ENCODE data around the gene NDST3.

Gene NDST3

DNA sequence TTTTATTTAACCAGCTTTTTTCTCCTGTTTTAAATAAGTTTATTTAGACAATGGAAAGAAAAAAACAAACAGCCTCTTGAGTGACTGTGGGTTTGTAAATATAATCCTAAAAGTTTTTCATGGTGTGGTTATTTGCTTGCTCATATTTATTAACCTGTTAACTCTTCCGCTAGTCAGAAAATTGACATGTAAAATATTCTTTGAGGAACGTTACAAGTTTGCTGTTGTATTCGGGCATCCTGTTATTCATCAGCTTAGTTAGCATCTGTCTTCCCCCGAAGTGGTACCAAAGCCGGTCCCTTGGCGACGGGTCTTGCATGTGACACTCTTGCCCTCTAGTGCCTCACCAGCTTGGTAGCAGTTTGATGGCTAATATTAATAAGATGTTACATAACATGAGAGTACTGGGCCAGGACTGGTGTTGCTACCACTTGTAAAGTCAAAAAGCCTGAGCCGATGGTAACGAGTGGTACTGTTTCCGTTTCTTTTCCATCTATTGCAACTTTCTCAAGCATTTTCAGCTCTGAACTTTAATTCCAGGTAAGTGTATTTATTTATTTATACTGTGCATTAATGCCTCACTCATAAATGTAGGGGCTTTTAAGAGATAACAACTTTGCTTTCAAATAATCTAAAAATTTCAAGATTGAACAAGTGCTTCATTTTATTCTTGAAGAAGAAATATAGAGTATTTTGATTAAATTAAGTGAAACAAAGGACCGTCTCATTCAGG is at the start of gene NDST3:
Gene NDST3 (plus strand): TSS at position 434 of the 733 bp plus-strand sequence. CDS start 19,425 bp downstream, outside the sequence.
- no peak for DNase-seq (ENCODE audit: low read depth in 2 of 2)

DNA sequence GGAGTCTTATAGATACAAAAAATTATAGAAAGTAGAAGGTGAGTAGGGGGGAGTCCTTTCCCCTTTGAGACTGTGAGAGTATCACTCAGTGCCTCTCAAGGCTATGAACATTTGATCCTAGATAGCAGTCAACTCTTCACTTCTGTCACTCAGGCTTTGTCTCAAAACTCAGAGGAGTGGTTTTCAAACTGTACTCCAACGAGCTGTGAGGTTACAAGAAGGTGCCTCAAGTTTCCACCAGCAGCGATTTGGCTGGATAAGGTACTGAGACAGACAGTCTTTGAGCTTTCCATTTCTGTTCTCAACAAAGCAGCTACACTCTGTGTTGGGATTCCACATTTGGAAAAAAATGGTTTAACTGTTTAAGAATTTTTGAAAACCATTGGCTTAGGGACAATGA is 48.0 kb upstream of the NDST3 start:
- no peak for DNase-seq (ENCODE audit: low read depth in 2 of 2)

DNA sequence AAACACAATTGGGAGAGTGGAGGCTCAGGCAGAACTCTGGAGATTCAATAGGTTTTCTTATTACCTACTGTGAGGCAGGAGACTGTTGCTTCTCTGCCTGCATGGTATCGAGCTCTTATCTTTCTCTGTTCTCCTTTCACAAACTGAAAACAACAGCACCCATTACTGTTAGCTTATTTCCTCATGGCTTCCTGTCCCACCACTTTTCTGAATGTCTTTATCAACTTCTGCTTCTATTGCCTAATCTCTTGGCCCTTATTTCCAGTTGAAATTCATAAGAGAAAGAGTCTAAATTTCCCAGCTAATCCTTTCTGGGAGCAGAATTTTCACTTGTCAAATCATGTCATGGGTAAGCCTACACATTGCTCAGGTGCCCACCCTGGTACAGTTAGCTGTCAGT is 46.8 kb upstream of the NDST3 start:
- DNase-seq (ENCODE audit: low read depth in 2 of 2), result no peak

DNA sequence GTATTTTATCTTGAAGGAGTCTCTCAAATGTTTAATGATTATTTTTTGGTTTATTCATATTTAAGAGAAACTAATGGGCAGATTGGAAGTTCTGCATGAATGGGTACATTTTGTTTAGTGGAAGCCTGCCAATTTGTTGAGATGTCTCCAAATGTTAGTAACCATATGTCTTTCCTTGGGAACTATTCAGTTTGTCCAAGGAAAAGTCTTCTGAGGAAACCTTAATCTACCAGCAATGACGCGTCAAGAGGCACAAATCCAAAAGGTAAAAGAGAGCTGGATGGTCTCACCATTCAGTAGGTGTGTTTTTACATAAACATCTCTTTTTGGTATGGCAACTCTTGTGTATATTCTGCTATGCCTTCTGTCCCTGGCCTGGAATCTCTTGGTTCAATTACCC is 37.4 kb upstream of the NDST3 start:
- DNase-seq (ENCODE audit: low read depth in 2 of 2), result no peak

DNA sequence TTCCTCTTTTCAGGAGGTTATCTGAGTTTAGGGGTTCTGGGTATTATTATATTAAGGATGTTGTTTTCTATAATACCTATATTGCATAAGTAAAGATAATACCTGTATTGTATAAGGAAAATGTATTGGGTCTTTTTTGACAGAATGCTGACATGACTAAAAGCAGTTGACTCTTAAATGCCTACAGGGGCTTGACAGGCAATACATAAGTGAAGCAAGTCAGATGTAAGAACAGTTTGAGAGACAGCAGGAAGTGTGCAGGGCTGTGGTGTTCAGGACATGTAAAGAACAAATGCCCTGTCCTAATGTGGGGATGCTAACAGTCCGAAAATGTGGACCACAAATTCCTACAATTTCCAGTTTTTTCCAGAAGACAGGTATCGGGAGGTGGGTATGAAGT is 30.2 kb upstream of the NDST3 start:
- DNase-seq (ENCODE audit: low read depth in 2 of 2), result no peak

DNA sequence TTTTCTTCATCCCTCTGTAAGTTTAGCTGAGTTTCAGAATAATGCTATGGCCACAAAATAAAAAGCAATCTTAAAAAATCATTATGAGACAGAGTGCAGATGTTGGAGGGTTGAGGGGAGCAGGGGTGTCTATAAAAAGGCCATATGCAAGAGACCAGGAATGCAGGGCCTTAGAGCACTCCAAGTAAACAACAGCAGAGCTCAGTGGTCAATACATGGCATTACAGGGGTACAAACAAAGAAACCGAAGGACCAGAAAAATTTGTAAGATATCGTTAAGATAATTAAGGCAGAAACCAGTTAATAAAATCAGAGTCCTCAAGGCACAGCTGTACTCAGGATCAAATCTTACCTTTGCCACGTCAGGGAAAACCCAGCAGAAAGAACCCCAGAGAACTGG is 28.4 kb upstream of the NDST3 start:
- DNase-seq (ENCODE audit: low read depth in 2 of 2), result no peak

DNA sequence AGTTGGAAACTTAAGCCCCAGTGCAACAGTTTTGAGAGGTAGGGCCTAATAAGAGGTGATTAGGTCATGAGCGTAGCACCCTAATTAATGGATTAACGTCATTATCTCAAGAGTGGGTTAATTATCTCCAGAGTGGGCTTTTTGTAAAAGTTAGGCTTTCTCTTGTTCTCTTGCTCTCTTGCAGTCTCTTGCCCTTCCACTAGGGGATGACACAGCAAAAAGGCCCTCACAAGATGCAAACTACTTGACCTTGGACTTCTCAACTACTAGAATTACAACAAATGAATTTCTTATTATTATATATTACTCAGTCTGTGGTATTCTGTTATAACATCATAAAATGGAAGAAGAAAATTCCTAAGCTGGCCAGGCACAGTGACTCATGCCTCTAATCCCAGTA is 22.1 kb upstream of the NDST3 start:
- no peak for DNase-seq (ENCODE audit: low read depth in 2 of 2)

DNA sequence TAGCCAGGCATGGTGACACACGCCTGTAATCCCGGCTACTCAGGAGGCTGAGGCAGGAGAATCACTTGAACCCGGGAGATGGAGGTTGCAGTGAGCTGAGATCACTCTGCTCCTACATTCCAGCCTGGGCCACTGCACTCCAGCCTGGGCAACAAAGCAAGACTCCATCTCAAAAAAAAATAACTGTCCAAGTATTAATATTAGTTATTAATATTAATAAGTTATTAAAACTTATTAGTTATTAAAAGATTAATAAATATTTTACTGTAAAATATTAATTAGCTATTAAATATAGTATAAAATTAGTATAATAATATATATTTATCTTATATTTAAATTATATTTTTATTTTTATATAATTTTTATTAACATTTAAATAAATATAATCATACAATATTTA is 19.5 kb upstream of the NDST3 start:
- DNase-seq (ENCODE audit: low read depth in 2 of 2), result no peak

DNA sequence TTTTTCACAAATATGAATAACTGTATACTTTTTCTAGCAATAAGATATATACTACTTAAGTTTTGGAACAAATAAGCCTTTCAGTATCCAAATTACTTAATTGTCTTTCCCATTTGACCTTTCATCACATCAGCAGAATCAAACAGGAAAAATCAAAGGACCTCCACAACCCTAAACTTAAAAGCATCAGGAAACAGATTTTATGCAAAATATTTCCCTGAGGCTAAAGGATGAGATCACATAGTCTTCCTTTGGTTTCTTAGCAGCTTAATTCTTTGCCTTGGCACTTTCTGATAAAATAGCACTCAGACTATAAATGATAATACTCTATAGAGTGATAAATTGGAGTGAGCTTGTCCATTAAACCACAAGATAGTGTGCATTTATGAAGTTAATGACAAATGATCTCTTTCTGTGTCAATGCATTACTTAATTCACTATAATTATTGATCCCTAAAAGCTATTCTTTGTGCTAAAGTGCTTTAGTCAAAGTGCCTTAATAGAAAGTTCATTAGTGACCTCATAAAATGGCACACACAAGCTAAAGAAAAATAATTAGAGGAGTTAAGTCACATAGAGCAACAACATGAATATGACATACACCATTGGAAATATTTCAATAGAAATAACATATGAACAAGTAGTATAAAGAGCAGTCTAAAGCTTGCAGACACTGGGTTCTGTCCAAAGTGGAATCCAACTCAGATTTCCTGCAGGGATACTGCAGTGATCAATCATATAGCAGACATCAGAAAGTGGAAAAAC is 15.7 kb upstream of the NDST3 start:
- no peak for DNase-seq (ENCODE audit: low read depth in 2 of 2)

DNA sequence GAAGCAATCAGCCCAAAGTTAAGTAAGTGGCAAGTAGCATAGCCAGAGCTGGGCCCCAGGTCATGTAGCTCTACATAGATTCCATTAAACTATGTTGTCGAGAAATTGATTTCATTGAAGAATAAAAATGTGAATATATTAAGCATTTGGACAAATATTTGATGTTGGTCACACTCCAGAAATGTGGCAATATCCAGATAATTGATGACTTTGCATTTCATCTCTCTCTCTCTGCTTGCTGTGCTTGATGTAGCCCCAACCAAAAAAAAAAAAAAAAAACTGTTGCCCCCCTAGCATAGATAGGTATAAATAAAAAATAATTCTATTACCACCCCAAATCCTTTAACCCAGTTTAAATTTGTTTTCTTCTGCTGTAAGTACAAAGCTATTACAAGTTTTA is 7.5 kb upstream of the NDST3 start:
- no peak for DNase-seq (ENCODE audit: low read depth in 2 of 2)

DNA sequence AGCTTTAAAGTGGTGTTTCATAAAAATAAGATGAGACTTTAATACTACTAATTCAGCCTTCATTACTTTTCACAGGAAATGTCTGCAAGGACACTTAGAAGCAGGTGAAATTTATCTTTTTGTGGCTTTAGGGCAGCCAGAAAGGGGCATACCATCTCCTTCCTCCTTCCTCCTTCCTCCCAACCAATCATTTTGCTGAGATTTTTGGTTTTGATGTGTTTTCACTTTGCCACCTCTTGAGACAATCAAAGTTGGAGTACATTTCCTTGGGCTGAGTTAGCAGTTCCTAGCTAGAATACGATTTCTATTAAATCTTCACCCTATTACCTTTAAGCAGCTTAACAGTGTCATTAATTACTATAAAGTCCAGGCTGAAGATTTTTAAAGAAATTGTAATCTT is 5.1 kb upstream of the NDST3 start:
- DNase-seq (ENCODE audit: low read depth in 2 of 2), result no peak

DNA sequence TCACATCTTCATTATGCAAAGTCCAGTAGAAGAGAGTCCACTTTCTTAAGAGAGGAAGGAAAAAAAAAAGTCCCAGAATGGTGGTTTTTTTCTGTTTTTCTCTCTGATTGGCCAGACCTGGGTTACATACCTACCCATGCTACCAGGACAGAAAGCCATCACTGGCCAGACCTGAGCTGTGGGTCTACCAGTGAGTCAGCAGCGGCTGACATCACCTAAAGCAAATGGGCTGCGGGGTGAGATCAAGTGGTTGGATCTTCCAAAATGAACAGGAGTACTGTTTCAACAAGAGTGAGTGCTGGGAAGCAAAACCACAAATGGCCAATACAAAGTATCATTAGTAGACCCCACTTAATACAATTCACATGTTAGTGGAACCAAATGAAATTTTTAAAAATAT is 1.6 kb upstream of the NDST3 start:
- no peak for DNase-seq (ENCODE audit: low read depth in 2 of 2)

DNA sequence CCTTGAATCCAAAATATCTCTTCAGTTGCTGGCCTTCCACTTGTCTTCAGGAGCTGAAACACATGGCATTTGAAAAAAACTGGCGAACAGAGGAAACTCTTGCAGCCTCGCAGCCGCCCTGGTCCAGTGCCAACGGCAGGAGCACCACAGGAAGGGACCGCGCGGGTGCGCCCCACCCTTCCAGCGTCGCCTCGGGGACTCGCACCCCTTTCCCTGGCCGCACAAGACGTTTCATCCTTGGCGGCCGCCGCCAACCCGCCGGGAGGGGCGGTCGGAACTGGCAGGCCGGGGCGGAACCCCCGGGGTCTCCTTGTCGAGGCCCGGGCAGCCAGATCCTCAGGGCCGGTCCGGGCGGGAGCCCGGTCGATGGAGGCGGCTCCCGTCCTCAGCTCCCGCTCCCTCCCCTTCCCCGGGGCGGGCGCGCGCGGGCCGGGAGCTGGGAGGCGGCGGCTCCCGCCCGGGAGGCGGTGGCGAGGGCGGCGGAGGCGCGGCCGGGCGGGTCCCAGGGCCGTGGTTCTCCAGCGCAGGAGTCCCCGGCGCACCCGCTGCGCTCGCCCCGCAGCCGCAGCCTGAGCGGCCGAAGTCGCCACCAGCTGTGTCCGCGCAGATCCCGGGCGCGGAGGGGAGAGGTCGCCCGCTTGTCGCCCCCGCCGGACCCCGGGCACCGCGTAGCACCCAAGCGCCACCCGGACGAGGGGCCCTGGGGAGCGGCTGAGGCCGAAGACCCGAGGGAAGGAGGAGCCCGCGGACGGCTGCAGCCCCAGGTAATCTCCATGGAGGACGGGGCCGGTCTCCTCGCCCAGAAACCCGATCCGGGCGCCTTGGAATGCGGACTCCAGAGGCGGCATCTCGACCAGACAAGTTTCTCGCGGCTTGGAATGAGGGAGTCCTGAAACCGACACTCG is 886 bp upstream of the NDST3 start:
- DNase-seq (ENCODE audit: low read depth in 2 of 2), result no peak

DNA sequence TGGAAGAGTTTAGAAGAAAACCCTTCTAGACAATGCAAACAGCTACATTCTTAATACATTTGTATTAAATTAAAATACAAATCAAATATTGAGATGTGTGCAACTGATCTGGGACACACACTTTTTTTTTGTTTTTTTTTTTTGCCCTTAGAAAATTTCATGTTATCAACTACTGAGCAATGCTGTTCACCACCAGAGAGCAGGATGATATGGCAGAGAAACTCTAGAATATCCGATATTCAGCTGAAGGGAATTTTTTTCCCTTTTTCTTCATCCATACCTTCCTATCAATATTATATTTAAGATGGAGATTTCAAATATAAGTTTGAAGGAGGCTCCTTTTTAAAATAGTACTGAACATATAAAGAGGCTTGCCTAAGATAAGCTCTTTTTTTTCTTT is 1.0 kb downstream of the NDST3 start:
- DNase-seq (ENCODE audit: low read depth in 2 of 2), result no peak

DNA sequence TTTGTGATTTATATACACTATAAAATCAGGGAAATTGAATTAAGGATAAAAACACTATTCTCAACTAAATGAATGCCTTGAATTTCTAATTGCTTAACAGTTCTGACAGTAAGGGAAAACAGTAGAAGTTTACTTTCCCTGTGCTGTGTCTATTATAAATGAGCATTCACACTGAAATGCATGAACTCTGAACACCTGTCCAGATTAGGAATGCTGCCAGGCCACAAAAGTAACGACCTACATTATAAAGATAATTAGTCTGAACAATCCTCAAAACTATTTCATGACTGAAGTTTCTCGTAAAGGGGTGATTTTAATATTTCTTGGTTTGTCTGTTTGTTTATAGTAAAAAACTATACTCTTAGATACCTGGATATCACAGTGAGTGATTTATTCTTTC is 2.0 kb downstream of the NDST3 start:
- no peak for DNase-seq (ENCODE audit: low read depth in 2 of 2)

DNA sequence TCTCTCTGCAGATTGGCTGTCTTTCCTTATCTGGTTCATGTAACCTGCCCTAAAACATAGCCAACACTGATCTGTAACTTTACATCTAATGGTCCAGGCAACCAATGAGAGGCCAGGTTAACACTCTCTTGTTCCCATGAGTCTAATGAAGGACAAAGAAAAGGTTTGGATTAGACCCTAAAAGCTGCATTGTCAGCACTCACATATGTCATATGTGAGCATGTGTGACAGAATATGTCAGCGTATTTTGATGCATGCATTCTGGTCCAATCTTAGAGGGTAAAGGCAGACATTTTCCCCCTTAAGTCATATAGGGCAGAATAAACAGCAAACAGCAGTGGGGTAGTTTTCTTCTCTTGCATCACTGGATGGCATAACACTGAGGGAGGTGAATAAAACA is 3.7 kb downstream of the NDST3 start:
- no peak for DNase-seq (ENCODE audit: low read depth in 2 of 2)

DNA sequence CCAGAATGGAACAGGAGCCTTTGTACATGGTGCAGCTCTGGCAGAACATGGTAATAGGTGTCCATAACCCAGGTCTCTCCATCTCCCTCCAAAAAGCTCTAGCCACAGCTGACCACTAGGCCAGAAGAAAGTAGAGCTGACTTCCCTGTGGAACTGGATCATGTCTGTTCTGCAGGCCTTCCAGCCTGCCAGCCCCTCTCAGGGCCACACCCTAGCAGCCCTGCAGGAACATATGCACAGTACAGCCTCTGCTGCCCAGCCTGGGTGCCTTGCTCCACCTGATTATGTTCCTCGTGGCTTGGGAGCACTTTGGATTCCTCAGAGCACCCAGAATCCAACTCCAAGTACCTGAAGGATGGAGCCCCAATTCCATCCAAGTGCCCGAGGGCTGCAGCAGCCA is 12.0 kb downstream of the NDST3 start:
- no peak for DNase-seq (ENCODE audit: low read depth in 2 of 2)

DNA sequence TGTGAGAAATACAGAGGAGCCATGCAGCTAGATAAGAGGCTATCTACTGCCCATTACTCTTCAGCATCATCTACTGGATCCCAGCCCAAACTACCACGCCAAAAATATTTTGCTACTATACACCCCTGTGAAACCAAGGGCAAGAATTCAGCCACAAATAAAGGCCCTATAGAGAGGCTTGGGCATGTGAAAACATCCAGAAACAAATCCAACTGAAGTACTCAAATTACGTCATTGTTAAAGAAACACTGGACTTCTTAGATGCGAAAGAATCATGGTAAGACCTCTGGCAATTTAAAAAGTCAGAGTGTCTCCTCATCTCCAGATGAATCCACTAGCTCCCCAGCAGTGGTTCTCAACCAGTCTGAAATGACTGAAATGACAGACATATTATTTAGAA is 12.8 kb downstream of the NDST3 start:
- no peak for DNase-seq (ENCODE audit: low read depth in 2 of 2)

DNA sequence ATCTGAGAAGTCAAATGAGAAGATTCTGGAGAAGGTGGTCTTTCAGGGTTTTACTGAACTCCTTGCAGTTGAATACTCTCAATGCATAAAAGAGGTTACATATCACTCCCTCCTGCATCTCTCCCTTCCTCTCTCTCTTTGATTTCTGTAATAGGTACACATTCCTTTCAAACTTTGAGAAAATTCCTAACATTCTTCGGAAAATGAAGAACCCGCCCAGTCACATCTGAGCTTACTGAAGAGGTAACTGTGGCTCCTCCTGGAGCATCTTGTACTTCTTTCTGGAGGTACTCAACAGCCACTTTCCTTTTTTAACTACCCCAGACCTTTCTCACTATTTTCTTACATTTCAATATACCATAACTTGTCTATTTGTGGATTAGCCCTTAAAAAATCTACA is 24.7 kb downstream of the NDST3 start:
- no peak for DNase-seq (ENCODE audit: low read depth in 2 of 2)

DNA sequence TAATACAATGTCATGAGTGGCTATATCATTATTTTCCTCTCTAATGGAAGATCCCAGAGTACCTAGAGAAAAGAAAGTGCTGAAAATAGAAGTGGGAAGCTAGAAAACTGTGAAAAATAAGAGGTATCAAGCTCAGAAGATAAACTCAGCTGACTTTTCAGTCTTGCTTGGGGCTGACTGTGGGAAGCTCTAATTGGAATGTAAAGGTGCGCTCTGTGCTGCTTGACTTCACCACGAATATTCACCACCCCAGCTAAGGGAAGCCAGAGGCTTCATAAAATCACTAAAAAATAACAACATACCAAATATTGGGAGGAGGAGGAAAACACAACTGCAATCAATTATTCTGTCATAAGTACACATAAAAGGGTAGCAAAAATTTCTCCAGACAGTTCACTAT is 25.1 kb downstream of the NDST3 start:
- no peak for DNase-seq (ENCODE audit: low read depth in 2 of 2)

DNA sequence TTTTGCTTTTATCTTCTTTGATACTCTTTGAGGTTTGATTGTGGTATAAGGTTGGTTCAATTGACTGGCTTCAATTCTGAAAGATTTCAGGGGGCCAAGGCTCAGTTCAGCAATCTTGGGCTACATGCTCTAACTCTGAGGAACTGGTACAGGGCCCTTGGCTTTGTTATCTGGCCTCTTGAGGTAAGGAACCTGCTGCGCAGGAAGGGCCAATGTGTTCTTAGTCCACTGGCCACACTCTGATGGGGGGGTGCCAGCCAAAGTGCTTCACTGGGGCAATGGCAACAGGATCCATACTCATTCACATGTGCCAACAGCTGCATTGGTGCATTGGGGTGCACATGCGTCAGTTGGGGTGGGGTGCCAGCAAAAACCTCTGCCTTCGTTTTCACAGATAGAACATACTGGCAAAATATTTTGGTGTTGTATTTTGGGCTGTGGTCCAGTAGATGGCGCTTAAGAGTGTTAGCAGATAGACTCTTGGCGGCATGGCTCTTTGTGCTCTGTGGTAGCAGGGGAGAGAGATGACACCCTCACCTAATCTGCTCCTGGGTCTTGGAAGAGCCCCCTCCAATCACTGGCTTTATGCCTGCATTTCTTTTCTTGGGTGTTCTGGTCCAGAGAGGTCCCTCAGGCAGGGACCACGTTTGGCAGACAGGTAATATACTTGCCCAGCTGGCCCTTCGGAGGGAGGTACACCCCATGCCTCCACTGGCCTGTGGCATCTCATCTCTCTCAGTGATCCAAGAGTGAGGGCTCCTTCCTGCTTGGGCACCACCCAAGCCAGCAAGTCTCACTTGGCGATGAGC is 42.9 kb downstream of the NDST3 start:
- no peak for DNase-seq (ENCODE audit: low read depth in 2 of 2)

DNA sequence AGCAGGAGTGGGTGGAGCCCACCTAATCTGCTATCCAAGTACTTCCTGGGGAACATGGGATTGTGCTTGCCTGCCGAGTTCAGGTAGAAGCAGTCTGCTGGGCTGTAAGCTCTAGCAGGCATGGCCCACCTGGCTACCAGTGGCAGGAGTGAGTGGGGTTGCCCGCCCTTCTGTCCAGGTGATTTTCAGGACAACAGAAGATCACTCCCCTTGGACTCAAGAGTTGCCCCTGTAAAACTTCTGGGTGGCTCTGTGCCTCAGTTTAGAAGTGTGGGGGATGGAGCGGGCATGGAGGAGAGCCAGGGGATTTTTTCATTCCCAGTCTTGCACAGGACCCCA is 43.5 kb downstream of the NDST3 start:
- DNase-seq (ENCODE audit: low read depth in 2 of 2), result no peak

Data from stimulated activated CD8-positive, alpha-beta memory T cell treated with anti-CD3 and anti-CD28 coated beads, Interleukin-2, amount 100 ng/mL, for 48 hours (primary cell).